ENCODE results near the gene LDLRAD4. TPM values are rescaled to one million over a fixed set of nuclear protein-coding genes. Genes with fewer than 3 reads are reported as not detected.

Gene LDLRAD4
- polyA plus RNA-seq, 1 of the 3 experiments (the other 2 are of a cell fraction), result 0.16 TPM

DNA sequence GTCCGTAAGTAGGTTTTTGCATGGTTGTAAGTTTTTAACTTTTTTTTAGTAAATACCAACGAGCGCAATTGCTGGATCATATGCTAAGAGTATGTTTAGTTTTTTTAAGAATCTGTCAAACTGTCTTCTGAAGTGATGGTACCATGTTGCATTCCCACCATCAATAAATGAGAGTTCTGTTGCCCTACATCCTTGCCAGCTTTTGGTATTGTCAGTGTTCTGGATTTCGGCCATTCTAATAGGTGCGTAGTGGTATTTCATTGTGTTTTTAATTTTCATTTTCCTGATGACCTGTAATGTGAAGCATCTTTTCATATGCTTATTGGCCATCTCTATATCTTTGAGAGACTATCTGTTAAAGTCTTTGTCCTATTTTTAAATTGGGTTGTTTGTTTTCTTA, 114.3 kb downstream of the LDLRAD4 start:
- Histone ChIP-seq H3K9me3 (no peaks in the 10 kb centered on the region), H3K36me3 (replicated peaks in 1 of 2; ENCODE audit: control insufficient read depth in 1 of 2, insufficient read depth in 2 of 2, low read length in 1 of 2) (no peaks in the 10 kb centered on the region), H3K79me2 (ENCODE audit: insufficient read depth) (no peaks in the 10 kb centered on the region), H3K27me3 (ENCODE audit: insufficient read depth) (no peaks in the 10 kb centered on the region), H3F3A (replicated peaks; ENCODE audit: insufficient read depth) (no peaks in the 10 kb centered on the region), H3K27ac (ENCODE audit: low read depth in 2 of 2, low read length in 1 of 2) (no peak overlapping the region), H3K9me2 (no peaks in the 10 kb centered on the region), H3K4me1 (ENCODE audit: control insufficient read depth in 1 of 2, insufficient read depth in 2 of 2, low read depth in 1 of 2, low read length in 1 of 2) (peaks cover 0 to 2% of the 10 kb centered on the region in 2 experiments; a peak in 1 of 4 replicates), H3K4me2 (no peak overlapping the region), H3K4me3 (ENCODE audit: low read depth in 2 of 2, low read length in 1 of 2) (no peak overlapping the region), H2AFZ (ENCODE audit: low read depth) (no peak overlapping the region), H3K9ac (no peak overlapping the region), H4K20me1 (ENCODE audit: insufficient read depth) (no peaks in the 10 kb centered on the region)
- POLR2A ChIA-PET, result no interaction called here
- no peak for TF ChIP-seq RCOR1 (IDR thresholded peaks at IDR 0.05; ENCODE audit: low read length)
- TF ChIP-seq EZH2phosphoT487 (IDR thresholded peaks at IDR 0.05; ENCODE audit: borderline replicate concordance, low read depth), result no peak
- no peak for TF ChIP-seq FOSL2 (IDR thresholded peaks at IDR 0.05; ENCODE audit: borderline replicate concordance, low read depth)
- TF ChIP-seq MEF2A (IDR thresholded peaks at IDR 0.05; ENCODE audit: borderline replicate concordance, low read depth), result no peak
- TF ChIP-seq RXRA (IDR thresholded peaks at IDR 0.05; ENCODE audit: borderline replicate concordance, low read depth), result no peak
- 70% methylated on average over 5 of the region's 5 CpGs for WGBS (ENCODE audit: low lambda C conversion rate)
- no peak for DNase-seq
- CTCF ChIA-PET, result no interaction called here

- Histone ChIP-seq H3K36me3 (replicated peaks in 1 of 2; ENCODE audit: control insufficient read depth in 1 of 2, insufficient read depth in 2 of 2, low read length in 1 of 2) (no peaks in the 10 kb centered on the region), H4K20me1 (ENCODE audit: insufficient read depth) (no peaks in the 10 kb centered on the region), H3K4me1 (ENCODE audit: control insufficient read depth in 1 of 2, insufficient read depth in 2 of 2, low read depth in 1 of 2, low read length in 1 of 2) (peaks cover 0 to 2% of the 10 kb centered on the region in 2 experiments; a peak in 1 of 4 replicates), H3K4me2 (no peak overlapping the region), H3K27me3 (ENCODE audit: insufficient read depth) (no peaks in the 10 kb centered on the region), H3K4me3 (ENCODE audit: low read depth in 2 of 2, low read length in 1 of 2) (no peak overlapping the region), H3K9ac (no peak overlapping the region), H2AFZ (ENCODE audit: low read depth) (no peak overlapping the region), H3K27ac (ENCODE audit: low read depth in 2 of 2, low read length in 1 of 2) (no peak overlapping the region), H3K79me2 (ENCODE audit: insufficient read depth) (no peaks in the 10 kb centered on the region), H3F3A (replicated peaks; ENCODE audit: insufficient read depth) (no peaks in the 10 kb centered on the region), H3K9me2 (no peaks in the 10 kb centered on the region), H3K9me3 (no peaks in the 10 kb centered on the region)
- WGBS (ENCODE audit: low lambda C conversion rate), result 62% methylated on average over 6 of the region's 6 CpGs
- ChIA-PET CTCF (no interaction called here), POLR2A (no interaction called here)
- no peak for DNase-seq
- TF ChIP-seq JUND (IDR thresholded peaks at IDR 0.05) (no peak), YY1 (IDR thresholded peaks at IDR 0.05; ENCODE audit: low read depth) (no peak), FOXM1 (IDR thresholded peaks at IDR 0.05; ENCODE audit: low read depth) (no peak), GATA2 (CRISPR knock-in tag; IDR thresholded peaks at IDR 0.05) (no peak), PBX3 (IDR thresholded peaks at IDR 0.05) (no peak), TAF1 (IDR thresholded peaks at IDR 0.05; ENCODE audit: borderline replicate concordance, low read depth, low read length) (no peak), TEAD4 (IDR thresholded peaks at IDR 0.05; ENCODE audit: borderline replicate concordance, insufficient read depth) (no peak), ZBTB33 (IDR thresholded peaks at IDR 0.05; ENCODE audit: borderline replicate concordance, low read depth) (no peak), NFIC (IDR thresholded peaks at IDR 0.05; ENCODE audit: borderline replicate concordance) (no peak)
Observed at GRCh38 chr18:13335903-13336302, 117.3 kb downstream of the LDLRAD4 start.

Data from SK-N-SH (cell line).